Naive thymus-derived CD8-positive, alpha-beta T cell (primary cell): ENCODE results near the gene SHH. TPM values are rescaled to one million over a fixed set of nuclear protein-coding genes. Genes with fewer than 3 reads are reported as not detected.

ENCODE experiments used
- polyA plus RNA-seq, 3 donors: library from polyadenylated mRNA; unstranded; fragments of 300-500 nt; fragmentation: Illumina TruSeq; gene quantifications; one replicate each; pipeline ENCODE4 v1.2.3, GENCODE V29; 2021
- total RNA-seq, 8 experiments: library from RNA in 2 of 8; stranded (reverse) in 2 of 8; gene quantifications; one replicate each; pipeline ENCODE4 v1.2.3 and lab custom pipeline; 2021 to 2026

Gene SHH
- total and polyA plus RNA-seq, 5 experiments from 2014 or later, result 0.11 TPM; not detected in 4

Other genes starting within 250 kb of the SHH start
- gene RBM33, start 167.8 kb downstream of the SHH start, total RNA-seq, result 100 to 1,000 TPM; 165 to 173 TPM
- gene RBM33, start 167.8 kb downstream of the SHH start, polyA plus RNA-seq, result 10 to 100 TPM; 35.3 to 65.3 (median 41.0) TPM